Astrocyte (in vitro differentiated cells and primary cell): ENCODE results near the gene RAB11FIP3. TPM values are rescaled to one million over a fixed set of nuclear protein-coding genes. Genes with fewer than 3 reads are reported as not detected.
A peak's percentile ranks its signal among the peaks of the same experiment; 100 is the strongest.

ENCODE experiments used
- DNase-seq: peaks from one replicate; pipeline ENCODE4 v3.0.0-alpha.2; 2010; ENCODE audit warnings: low read depth
- FAIRE-seq: peaks from 2 replicates; lab custom pipeline; 2011; peaks lifted over from hg19 to GRCh38; lab: Jason Lieb, UNC
- H2AFZ ChIP-seq: 2 replicates; pipeline ENCODE4 v1.6.0; 2012; ENCODE audit warnings: low read depth, low read length, inconsistent platforms
- H3K27ac ChIP-seq: 2 replicates; pipeline ENCODE4 v1.5.1; 2011; ENCODE audit warnings: low read depth, low read length, inconsistent platforms
- H3K27me3 ChIP-seq: 2 replicates; pipeline ENCODE4 v1.6.0; 2011; ENCODE audit warnings: low read length, inconsistent platforms; ENCODE audit not compliant: insufficient read depth
- H3K36me3 ChIP-seq: 2 replicates; pipeline ENCODE4 v1.5.1; 2011; ENCODE audit warnings: low read length, inconsistent platforms; ENCODE audit not compliant: insufficient read depth
- H3K4me1 ChIP-seq: 2 replicates; pipeline ENCODE4 v1.5.1; 2011; ENCODE audit warnings: low read length, inconsistent platforms; ENCODE audit not compliant: insufficient read depth
- H3K4me2 ChIP-seq: 2 replicates; pipeline ENCODE4 v1.6.0; 2012; ENCODE audit warnings: low read length, inconsistent platforms
- H3K4me3 ChIP-seq: 2 replicates; pipeline ENCODE4 v1.5.1; 2011; ENCODE audit warnings: low read depth, mild to moderate bottlenecking, low read length, inconsistent platforms; ENCODE audit not compliant: insufficient read depth
- H3K79me2 ChIP-seq: 2 replicates; pipeline ENCODE4 v1.6.0; 2012; ENCODE audit warnings: mild to moderate bottlenecking, low read length, inconsistent platforms; ENCODE audit not compliant: insufficient read depth
- H3K9ac ChIP-seq: 2 replicates; pipeline ENCODE4 v1.6.0; 2012; ENCODE audit warnings: mild to moderate bottlenecking, low read length, inconsistent platforms
- H3K9me3 ChIP-seq: 2 replicates; pipeline ENCODE4 v1.5.1; 2012; ENCODE audit warnings: low read depth, mild to moderate bottlenecking, low read length, inconsistent platforms; ENCODE audit not compliant: insufficient read depth
- H4K20me1 ChIP-seq: 2 replicates; pipeline ENCODE4 v1.6.0; 2012; ENCODE audit warnings: low read length, inconsistent platforms; ENCODE audit not compliant: insufficient read depth
- H3K27ac Mint-ChIP-seq: one replicate; pipeline ENCODE4 v1.8.0; 2021; ENCODE audit warnings: mild to moderate bottlenecking, mixed read lengths; ENCODE audit not compliant: unreplicated experiment
- H3K27me3 Mint-ChIP-seq: one replicate; pipeline ENCODE4 v1.8.0; 2021; ENCODE audit warnings: low read depth, mixed read lengths; ENCODE audit not compliant: unreplicated experiment
- H3K36me3 Mint-ChIP-seq: one replicate; pipeline ENCODE4 v1.8.0; 2021; ENCODE audit warnings: low read depth, mixed read lengths; ENCODE audit not compliant: unreplicated experiment
- H3K4me1 Mint-ChIP-seq: one replicate; pipeline ENCODE4 v1.8.0; 2021; ENCODE audit warnings: low read depth, mixed read lengths; ENCODE audit not compliant: unreplicated experiment
- H3K4me3 Mint-ChIP-seq: one replicate; pipeline ENCODE4 v1.8.0; 2021; ENCODE audit warnings: mild to moderate bottlenecking, moderate library complexity, mixed read lengths; ENCODE audit not compliant: unreplicated experiment
- H3K9me3 Mint-ChIP-seq: one replicate; pipeline ENCODE4 v1.8.0; 2021; ENCODE audit warnings: mild to moderate bottlenecking, mixed read lengths; ENCODE audit not compliant: unreplicated experiment
- CTCF ChIP-seq: IDR thresholded peaks from 2 replicates; pipeline ENCODE4 v1.5.1; 2011; ENCODE audit warnings: low read depth, mild to moderate bottlenecking, inconsistent platforms, low read length, moderate library complexity; ENCODE audit not compliant: insufficient read depth
- EZH2 ChIP-seq: IDR thresholded peaks from 2 replicates; pipeline ENCODE4 v1.6.1; 2012; ENCODE audit warnings: mild to moderate bottlenecking, low read length, inconsistent platforms; ENCODE audit not compliant: insufficient read depth
- total RNA-seq: library from RNA; stranded (reverse); gene quantifications from 2 replicates; pipeline ENCODE4 v1.2.1, GENCODE V29; 2021

RAB11FIP3 gene
- total RNA-seq, 1 donor from 2014 or later = 21.2 TPM

GRCh38 chr16:482468-483185 lies 57.2 kb downstream of the RAB11FIP3 start:
- H3K27ac Mint-ChIP-seq = no peak overlapping the region
- no peak overlapping the region for H2AFZ ChIP-seq

GRCh38 chr16:483341-484075 lies 58.1 kb downstream of the RAB11FIP3 start:
- no peak overlapping the region for H2AFZ ChIP-seq
- H3K79me2 ChIP-seq = no peaks in the 10 kb centered on the region
- Mint-ChIP-seq H3K27me3 (no peaks in the 10 kb centered on the region), H3K4me1 (peaks cover 5% of the 10 kb centered on the region), H3K4me3 (peak overlapping the region; percentile 23), H3K9me3 (no peaks in the 10 kb centered on the region), H3K36me3 (peaks cover 2% of the 10 kb centered on the region), H3K27ac (peak overlapping the region; percentile 68)
- DNase-seq (peak; percentile 22), FAIRE-seq (no peak)
- H3K27me3 ChIP-seq = no peaks in the 10 kb centered on the region
- H3K4me2 ChIP-seq = no peak overlapping the region
- peak overlapping the region; percentile 13 for H3K9ac ChIP-seq
- no peak overlapping the region for H3K27ac ChIP-seq
- peaks cover 8% of the 10 kb centered on the region for H3K4me1 ChIP-seq
- peaks cover 49% of the 10 kb centered on the region for H4K20me1 ChIP-seq
- no peaks in the 10 kb centered on the region for H3K9me3 ChIP-seq
- no peak for TF ChIP-seq EZH2
- TF ChIP-seq CTCF = no peak
- H3K36me3 ChIP-seq = no peaks in the 10 kb centered on the region
- no peak overlapping the region for H3K4me3 ChIP-seq

More at GRCh38 chr16:482468-483185, 57.2 kb downstream of the RAB11FIP3 start:
- H3K4me1 Mint-ChIP-seq = peaks cover 5% of the 10 kb centered on the region
- peak overlapping the region; percentile 13 for H3K9ac ChIP-seq
- no peaks in the 10 kb centered on the region for H3K27me3 ChIP-seq
- no peak for FAIRE-seq
- peaks cover 8% of the 10 kb centered on the region for H3K4me1 ChIP-seq
- peaks cover 2% of the 10 kb centered on the region for H3K36me3 Mint-ChIP-seq
- DNase-seq = no peak
- H3K27ac ChIP-seq = no peak overlapping the region
- H3K9me3 Mint-ChIP-seq = no peaks in the 10 kb centered on the region
- no peaks in the 10 kb centered on the region for H3K36me3 ChIP-seq
- H3K9me3 ChIP-seq = no peaks in the 10 kb centered on the region
- H4K20me1 ChIP-seq = peaks cover 52% of the 10 kb centered on the region
- no peak overlapping the region for H3K4me2 ChIP-seq
- H3K4me3 Mint-ChIP-seq = no peak overlapping the region
- H3K27me3 Mint-ChIP-seq = no peaks in the 10 kb centered on the region
- H3K4me3 ChIP-seq = no peak overlapping the region
- H3K79me2 ChIP-seq = no peaks in the 10 kb centered on the region
- TF ChIP-seq EZH2 (no peak), CTCF (no peak)
